ENCODE results near the gene NOL12. TPM values are rescaled to one million over a fixed set of nuclear protein-coding genes. Genes with fewer than 3 reads are reported as not detected.
"Not testable (repeated sequence)": the region's sequence is repeated elsewhere in the genome, so short reads cannot be mapped to it uniquely, and the experiment has no call there.

NOL12 gene
- total RNA-seq, 1 donor from 2014 or later, result 18.1 TPM

GRCh38 chr22:37717746-37718305 lies 31.7 kb downstream of the NOL12 start:
- H3K4me3 Mint-ChIP-seq (ENCODE audit: unreplicated experiment); DNase-seq (ENCODE audit: low read depth); H3K4me2 ChIP-seq (ENCODE audit: low read length); H4K20me1 ChIP-seq (ENCODE audit: insufficient read depth, low read length); H3K9me3 Mint-ChIP-seq (ENCODE audit: unreplicated experiment); H3K79me2 ChIP-seq (ENCODE audit: insufficient read depth, low read length); H3K9ac ChIP-seq (ENCODE audit: low read length); H3K36me3 ChIP-seq (ENCODE audit: insufficient read depth, low read length); H3K4me1 ChIP-seq (ENCODE audit: insufficient read depth, low read length); H3K9me3 ChIP-seq (ENCODE audit: insufficient read depth, low read depth, low read length); H3K4me1 Mint-ChIP-seq (ENCODE audit: low read depth, unreplicated experiment); H3K27ac ChIP-seq (ENCODE audit: low read depth, low read length); H2AFZ ChIP-seq (ENCODE audit: low read depth, low read length); H3K27ac Mint-ChIP-seq (ENCODE audit: unreplicated experiment); H3K27me3 ChIP-seq (ENCODE audit: insufficient read depth, low read length); FAIRE-seq; H3K27me3 Mint-ChIP-seq (ENCODE audit: low read depth, unreplicated experiment); H3K4me3 ChIP-seq (ENCODE audit: insufficient read depth, low read depth, low read length): not testable (repeated sequence)
- H3K36me3 Mint-ChIP-seq (ENCODE audit: low read depth, unreplicated experiment), result peaks cover 22% of the 10 kb centered on the region

- H3K4me1 Mint-ChIP-seq (ENCODE audit: low read depth, unreplicated experiment), result peaks cover 2% of the 10 kb centered on the region
- H3K27ac Mint-ChIP-seq (ENCODE audit: unreplicated experiment), result no peak overlapping the region
- FAIRE-seq (no peak), DNase-seq (ENCODE audit: low read depth) (no peak)
- no peak overlapping the region for H3K9ac ChIP-seq (ENCODE audit: low read length)
- H3K79me2 ChIP-seq (ENCODE audit: insufficient read depth, low read length), result no peaks in the 10 kb centered on the region
- no peak overlapping the region for H3K4me3 Mint-ChIP-seq (ENCODE audit: unreplicated experiment)
- no peak overlapping the region for H2AFZ ChIP-seq (ENCODE audit: low read depth, low read length)
- H3K27me3 ChIP-seq (ENCODE audit: insufficient read depth, low read length), result no peaks in the 10 kb centered on the region
- peaks cover 26% of the 10 kb centered on the region for H3K36me3 Mint-ChIP-seq (ENCODE audit: low read depth, unreplicated experiment)
- H3K9me3 Mint-ChIP-seq (ENCODE audit: unreplicated experiment), result peaks cover 8% of the 10 kb centered on the region
- H3K36me3 ChIP-seq (ENCODE audit: insufficient read depth, low read length), result no peaks in the 10 kb centered on the region
- no peaks in the 10 kb centered on the region for H4K20me1 ChIP-seq (ENCODE audit: insufficient read depth, low read length)
- no peaks in the 10 kb centered on the region for H3K9me3 ChIP-seq (ENCODE audit: insufficient read depth, low read depth, low read length)
- H3K4me3 ChIP-seq (ENCODE audit: insufficient read depth, low read depth, low read length), result no peak overlapping the region
- H3K27ac ChIP-seq (ENCODE audit: low read depth, low read length), result no peak overlapping the region
- H3K4me2 ChIP-seq (ENCODE audit: low read length), result no peak overlapping the region
- no peaks in the 10 kb centered on the region for H3K4me1 ChIP-seq (ENCODE audit: insufficient read depth, low read length)
- TF ChIP-seq CTCF (IDR thresholded peaks at IDR 0.05; ENCODE audit: insufficient read depth, low read depth, low read length) (no peak), EZH2 (IDR thresholded peaks at IDR 0.05; ENCODE audit: insufficient read depth, low read length) (no peak)
- no peaks in the 10 kb centered on the region for H3K27me3 Mint-ChIP-seq (ENCODE audit: low read depth, unreplicated experiment)
Observed at GRCh38 chr22:37725551-37726240, 39.6 kb downstream of the NOL12 start.

GRCh38 chr22:37726241-37726887 lies 40.2 kb downstream of the NOL12 start:
- H3K4me3 Mint-ChIP-seq (ENCODE audit: unreplicated experiment), result no peak overlapping the region
- Histone ChIP-seq H3K9me3 (ENCODE audit: insufficient read depth, low read depth, low read length) (no peaks in the 10 kb centered on the region), H2AFZ (ENCODE audit: low read depth, low read length) (no peak overlapping the region), H3K27ac (ENCODE audit: low read depth, low read length) (no peak overlapping the region), H3K4me3 (ENCODE audit: insufficient read depth, low read depth, low read length) (no peak overlapping the region), H3K4me1 (ENCODE audit: insufficient read depth, low read length) (no peaks in the 10 kb centered on the region), H3K79me2 (ENCODE audit: insufficient read depth, low read length) (no peaks in the 10 kb centered on the region), H3K36me3 (ENCODE audit: insufficient read depth, low read length) (no peaks in the 10 kb centered on the region), H4K20me1 (ENCODE audit: insufficient read depth, low read length) (no peaks in the 10 kb centered on the region), H3K4me2 (ENCODE audit: low read length) (no peak overlapping the region), H3K9ac (ENCODE audit: low read length) (no peak overlapping the region), H3K27me3 (ENCODE audit: insufficient read depth, low read length) (no peaks in the 10 kb centered on the region)
- peaks cover 8% of the 10 kb centered on the region for H3K9me3 Mint-ChIP-seq (ENCODE audit: unreplicated experiment)
- peaks cover 2% of the 10 kb centered on the region for H3K4me1 Mint-ChIP-seq (ENCODE audit: low read depth, unreplicated experiment)
- TF ChIP-seq EZH2 (IDR thresholded peaks at IDR 0.05; ENCODE audit: insufficient read depth, low read length) (no peak), CTCF (IDR thresholded peaks at IDR 0.05; ENCODE audit: insufficient read depth, low read depth, low read length) (peak; percentile 14)
- H3K27ac Mint-ChIP-seq (ENCODE audit: unreplicated experiment), result no peak overlapping the region
- peaks cover 26% of the 10 kb centered on the region for H3K36me3 Mint-ChIP-seq (ENCODE audit: low read depth, unreplicated experiment)
- no peaks in the 10 kb centered on the region for H3K27me3 Mint-ChIP-seq (ENCODE audit: low read depth, unreplicated experiment)
- DNase-seq (ENCODE audit: low read depth), result peak; percentile 34
- FAIRE-seq, result no peak

Data from astrocyte (in vitro differentiated cells and primary cell).